Neural cell (in vitro differentiated cells): Measurements from ENCODE around the gene CARD19. TPM values are rescaled to one million over a fixed set of nuclear protein-coding genes. Genes with fewer than 3 reads are reported as not detected.

Source experiments
- H2AFZ ChIP-seq: fragments of 200-600, 300-800 bp; sonication (generic), shearing (Covaris generic); 2 replicates; pipeline ENCODE4 v1.6.0; 2014; ENCODE audit warnings: low read depth, mild to moderate bottlenecking, antibody characterized with exemption, low read length, moderate library complexity
- H3F3A ChIP-seq: fragments of 200-600 bp; shearing (Covaris generic); 2 replicates; pipeline ENCODE4 v1.6.1; 2016; ENCODE audit warnings: mild to moderate bottlenecking, moderate library complexity, mixed read lengths, antibody characterized with exemption, low read length; ENCODE audit not compliant: insufficient read depth, poor library complexity, severe bottlenecking
- H3K27ac ChIP-seq: fragments of 200-600, 300-800 bp; sonication (generic), shearing (Covaris generic); 2 replicates; pipeline ENCODE4 v1.5.1; 2014; ENCODE audit warnings: mild to moderate bottlenecking, low read length, moderate library complexity
- H3K27me3 ChIP-seq: fragments of 300-800, 200-600 bp; sonication (generic), shearing (Covaris generic); 2 replicates; pipeline ENCODE4 v1.6.0; 2014; ENCODE audit warnings: mild to moderate bottlenecking, low read depth, low read length, moderate library complexity; ENCODE audit not compliant: insufficient read depth
- H3K36me3 ChIP-seq: fragments of 300-800, 200-600 bp; sonication (generic), shearing (Covaris generic); 2 replicates; pipeline ENCODE4 v1.5.1; 2014; ENCODE audit warnings: mild to moderate bottlenecking, antibody characterized with exemption, low read length, moderate library complexity; ENCODE audit not compliant: insufficient read depth
- H3K4me2 ChIP-seq: fragments of 300-800, 200-600 bp; sonication (generic), shearing (Covaris generic); 2 replicates; pipeline ENCODE4 v1.6.0; 2014; ENCODE audit warnings: mild to moderate bottlenecking, low read length
- H3K4me3 ChIP-seq: fragments of 300-800, 200-600 bp; sonication (generic), shearing (Covaris generic); 2 replicates; pipeline ENCODE4 v1.5.1; 2014; ENCODE audit warnings: mild to moderate bottlenecking, low read length, moderate library complexity
- H3K79me2 ChIP-seq: fragments of 200-600 bp; shearing (Covaris generic); replicated peaks from 2 replicates; pipeline ENCODE4 v1.6.0; 2014; ENCODE audit warnings: mild to moderate bottlenecking, low read length, moderate library complexity; ENCODE audit not compliant: insufficient read depth
- H3K9ac ChIP-seq: fragments of 300-800, 200-600 bp; sonication (generic), shearing (Covaris generic); 2 replicates; pipeline ENCODE4 v1.6.1; 2016; ENCODE audit warnings: mild to moderate bottlenecking, low read length, mixed read lengths
- H3K9me2 ChIP-seq: fragments of 200-600 bp; shearing (Covaris generic); 2 replicates; pipeline ENCODE4 v1.6.1; 2016; ENCODE audit warnings: mild to moderate bottlenecking, low read length, mixed read lengths; ENCODE audit not compliant: insufficient read depth
- H3K9me3 ChIP-seq: fragments of 200-600, 300-800 bp; sonication (generic), shearing (Covaris generic); 2 replicates; pipeline ENCODE4 v1.6.1; 2016; ENCODE audit warnings: mild to moderate bottlenecking, mixed run types, low read length, moderate library complexity, mixed read lengths
- H4K20me1 ChIP-seq: fragments of 200-600 bp; shearing (Covaris generic); 2 replicates; pipeline ENCODE4 v1.6.1; 2016; ENCODE audit warnings: mild to moderate bottlenecking, mixed run types; ENCODE audit not compliant: insufficient read depth
- EP300 ChIP-seq: fragments of 450-650 bp; conservative IDR thresholded peaks from 2 replicates; pipeline ENCODE4 v1.6.1; 2014; ENCODE audit warnings: antibody characterized with exemption, mild to moderate bottlenecking, moderate library complexity; ENCODE audit not compliant: poor library complexity, severe bottlenecking
- EZH2 ChIP-seq: fragments of 200-600, 300-800 bp; shearing (Covaris generic), sonication (generic); IDR thresholded peaks from 2 replicates; pipeline ENCODE4 v1.6.1; 2014; ENCODE audit warnings: antibody characterized with exemption, low read length, borderline replicate concordance, mild to moderate bottlenecking; ENCODE audit not compliant: insufficient read depth, poor library complexity, severe bottlenecking
- MXI1 ChIP-seq: fragments of 450-650 bp; conservative IDR thresholded peaks from 2 replicates; pipeline ENCODE4 v1.6.1; 2014; ENCODE audit warnings: antibody characterized with exemption, mild to moderate bottlenecking; ENCODE audit not compliant: poor library complexity, severe bottlenecking
- POLR2AphosphoS5 ChIP-seq: IDR thresholded peaks from 2 replicates; pipeline ENCODE4 v1.6.1; 2012
- RAD21 ChIP-seq: fragments of 450-650 bp; conservative IDR thresholded peaks from 2 replicates; pipeline ENCODE4 v1.6.1; 2014; ENCODE audit warnings: antibody characterized with exemption, mild to moderate bottlenecking, moderate library complexity
- SMC3 ChIP-seq: fragments of 450-650 bp; conservative IDR thresholded peaks from 2 replicates; pipeline ENCODE4 v1.6.1; 2014; ENCODE audit warnings: antibody characterized with exemption, mild to moderate bottlenecking, moderate library complexity; ENCODE audit not compliant: poor library complexity
- TAF1 ChIP-seq: IDR thresholded peaks from 2 replicates; pipeline ENCODE4 v1.6.1; 2012; ENCODE audit warnings: low read depth
- polyA plus RNA-seq: library from polyadenylated mRNA; depleted of rRNA; stranded (reverse); fragments of >200 nt; gene quantifications from 2 replicates; pipeline ENCODE4 v1.2.3, GENCODE V29; 2014
- TF ChIP-seq, protein P1 (sequence below): fragments of 450-650 bp; IDR thresholded peaks from 2 replicates; pipeline ENCODE4 v1.5.1; 2014; ENCODE audit warnings: antibody characterized with exemption, mild to moderate bottlenecking, moderate library complexity; ENCODE audit not compliant: poor library complexity, severe bottlenecking
- TF ChIP-seq, protein P2 (sequence below): IDR thresholded peaks from 2 replicates; pipeline ENCODE4 v1.6.1; 2012; ENCODE audit warnings: borderline replicate concordance

Gene CARD19
- polyA plus RNA-seq, 1 donor from 2014 or later: 66.7 TPM

- Histone ChIP-seq H4K20me1 (no peaks in the 10 kb centered on the region), H2AFZ (no peak overlapping the region), H3K27ac (no peak overlapping the region), H3K79me2 (no peaks in the 10 kb centered on the region), H3K9me3 (no peaks in the 10 kb centered on the region), H3K4me3 (no peak overlapping the region), H3F3A (no peaks in the 10 kb centered on the region), H3K27me3 (no peaks in the 10 kb centered on the region), H3K4me2 (no peak overlapping the region), H3K9me2 (no peaks in the 10 kb centered on the region), H3K9ac (no peak overlapping the region), H3K36me3 (no peaks in the 10 kb centered on the region)
- TF ChIP-seq, protein P1, sequence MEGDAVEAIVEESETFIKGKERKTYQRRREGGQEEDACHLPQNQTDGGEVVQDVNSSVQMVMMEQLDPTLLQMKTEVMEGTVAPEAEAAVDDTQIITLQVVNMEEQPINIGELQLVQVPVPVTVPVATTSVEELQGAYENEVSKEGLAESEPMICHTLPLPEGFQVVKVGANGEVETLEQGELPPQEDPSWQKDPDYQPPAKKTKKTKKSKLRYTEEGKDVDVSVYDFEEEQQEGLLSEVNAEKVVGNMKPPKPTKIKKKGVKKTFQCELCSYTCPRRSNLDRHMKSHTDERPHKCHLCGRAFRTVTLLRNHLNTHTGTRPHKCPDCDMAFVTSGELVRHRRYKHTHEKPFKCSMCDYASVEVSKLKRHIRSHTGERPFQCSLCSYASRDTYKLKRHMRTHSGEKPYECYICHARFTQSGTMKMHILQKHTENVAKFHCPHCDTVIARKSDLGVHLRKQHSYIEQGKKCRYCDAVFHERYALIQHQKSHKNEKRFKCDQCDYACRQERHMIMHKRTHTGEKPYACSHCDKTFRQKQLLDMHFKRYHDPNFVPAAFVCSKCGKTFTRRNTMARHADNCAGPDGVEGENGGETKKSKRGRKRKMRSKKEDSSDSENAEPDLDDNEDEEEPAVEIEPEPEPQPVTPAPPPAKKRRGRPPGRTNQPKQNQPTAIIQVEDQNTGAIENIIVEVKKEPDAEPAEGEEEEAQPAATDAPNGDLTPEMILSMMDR: no peak
- TF ChIP-seq, protein P2, sequence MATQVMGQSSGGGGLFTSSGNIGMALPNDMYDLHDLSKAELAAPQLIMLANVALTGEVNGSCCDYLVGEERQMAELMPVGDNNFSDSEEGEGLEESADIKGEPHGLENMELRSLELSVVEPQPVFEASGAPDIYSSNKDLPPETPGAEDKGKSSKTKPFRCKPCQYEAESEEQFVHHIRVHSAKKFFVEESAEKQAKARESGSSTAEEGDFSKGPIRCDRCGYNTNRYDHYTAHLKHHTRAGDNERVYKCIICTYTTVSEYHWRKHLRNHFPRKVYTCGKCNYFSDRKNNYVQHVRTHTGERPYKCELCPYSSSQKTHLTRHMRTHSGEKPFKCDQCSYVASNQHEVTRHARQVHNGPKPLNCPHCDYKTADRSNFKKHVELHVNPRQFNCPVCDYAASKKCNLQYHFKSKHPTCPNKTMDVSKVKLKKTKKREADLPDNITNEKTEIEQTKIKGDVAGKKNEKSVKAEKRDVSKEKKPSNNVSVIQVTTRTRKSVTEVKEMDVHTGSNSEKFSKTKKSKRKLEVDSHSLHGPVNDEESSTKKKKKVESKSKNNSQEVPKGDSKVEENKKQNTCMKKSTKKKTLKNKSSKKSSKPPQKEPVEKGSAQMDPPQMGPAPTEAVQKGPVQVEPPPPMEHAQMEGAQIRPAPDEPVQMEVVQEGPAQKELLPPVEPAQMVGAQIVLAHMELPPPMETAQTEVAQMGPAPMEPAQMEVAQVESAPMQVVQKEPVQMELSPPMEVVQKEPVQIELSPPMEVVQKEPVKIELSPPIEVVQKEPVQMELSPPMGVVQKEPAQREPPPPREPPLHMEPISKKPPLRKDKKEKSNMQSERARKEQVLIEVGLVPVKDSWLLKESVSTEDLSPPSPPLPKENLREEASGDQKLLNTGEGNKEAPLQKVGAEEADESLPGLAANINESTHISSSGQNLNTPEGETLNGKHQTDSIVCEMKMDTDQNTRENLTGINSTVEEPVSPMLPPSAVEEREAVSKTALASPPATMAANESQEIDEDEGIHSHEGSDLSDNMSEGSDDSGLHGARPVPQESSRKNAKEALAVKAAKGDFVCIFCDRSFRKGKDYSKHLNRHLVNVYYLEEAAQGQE: no peak
- TF ChIP-seq POLR2AphosphoS5 (no peak), TAF1 (no peak), EP300 (no peak), EZH2 (no peak), RAD21 (no peak), MXI1 (no peak), SMC3 (no peak)
Observed at GRCh38 chr9:93147632-93148031, 51.6 kb downstream of the CARD19 start.

DNA sequence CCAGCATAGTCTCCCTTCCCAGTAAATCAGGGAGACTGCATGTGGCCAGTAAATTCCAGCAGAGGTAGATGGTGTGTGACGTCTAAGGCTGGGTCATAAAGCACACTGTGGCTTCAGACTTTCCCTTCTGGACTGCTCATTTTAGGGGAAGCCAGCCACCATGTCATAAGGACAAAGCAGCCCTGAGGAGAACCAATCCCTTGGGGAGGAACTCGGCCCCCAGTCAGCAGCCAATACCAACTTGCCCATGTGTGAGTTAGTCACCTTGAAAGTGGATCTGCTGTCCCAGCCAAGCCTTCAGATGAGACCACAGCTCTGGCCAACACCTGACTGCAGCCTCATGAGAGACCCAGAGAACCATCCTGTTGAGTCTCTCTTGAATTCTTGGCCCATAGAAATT, 52.7 kb downstream of the CARD19 start:
- H3K9me2 ChIP-seq: no peaks in the 10 kb centered on the region
- no peaks in the 10 kb centered on the region for H4K20me1 ChIP-seq
- H3K36me3 ChIP-seq: no peaks in the 10 kb centered on the region
- no peaks in the 10 kb centered on the region for H3K79me2 ChIP-seq
- H3K9ac ChIP-seq: no peak overlapping the region
- H3K4me3 ChIP-seq: no peak overlapping the region
- H3K4me2 ChIP-seq: no peak overlapping the region
- no peaks in the 10 kb centered on the region for H3K9me3 ChIP-seq
- H3K27me3 ChIP-seq: no peaks in the 10 kb centered on the region
- H3F3A ChIP-seq: no peaks in the 10 kb centered on the region
- TF ChIP-seq, protein P2: no peak
- TF ChIP-seq MXI1 (no peak), POLR2AphosphoS5 (no peak), SMC3 (no peak), RAD21 (no peak), EZH2 (no peak), TAF1 (no peak), EP300 (no peak)
- TF ChIP-seq, protein P1: no peak
- no peak overlapping the region for H2AFZ ChIP-seq
- no peak overlapping the region for H3K27ac ChIP-seq
